Esophagus squamous epithelium (tissue), 4 donors: Measurements from ENCODE around the gene COG5.

ENCODE experiments used
- CTCF ChIP-seq, 6 experiments: fragments of 450-650 bp in 4 of 6; fragments of 200-600 bp in 2 of 6; sonication (generic) in 2 of 6; IDR thresholded peaks; one replicate each; pipeline ENCODE4 v1.5.1; 2016 to 2019; ENCODE audit warnings: antibody characterized with exemption in 6 of 6, mild to moderate bottlenecking in 4 of 6, moderate library complexity in 4 of 6
- POLR2A ChIP-seq, 4 donors: fragments of 450-650 bp; IDR thresholded peaks; one replicate each; pipeline ENCODE4 v1.6.1; 2017; ENCODE audit warnings: antibody characterized with exemption in 4 of 4, mild to moderate bottlenecking in 4 of 4, moderate library complexity in 3 of 4

GRCh38 chr7:107581387-107582013 is 17.8 kb upstream of the COG5 start:
- TF ChIP-seq CTCF (IDR thresholded peaks at IDR 0.05): no peak
- no peak for TF ChIP-seq POLR2A (IDR thresholded peaks at IDR 0.05)
